CD4-positive, alpha-beta T cell treated with Interferon alpha-2 for 1 hour (primary cell): ENCODE results near the gene RHOC.

Source experiments
- DNase-seq, 2 donors: peaks; one replicate each; pipeline ENCODE4 v3.0.0-alpha.2; 2020 to 2022

RHOC gene

DNA sequence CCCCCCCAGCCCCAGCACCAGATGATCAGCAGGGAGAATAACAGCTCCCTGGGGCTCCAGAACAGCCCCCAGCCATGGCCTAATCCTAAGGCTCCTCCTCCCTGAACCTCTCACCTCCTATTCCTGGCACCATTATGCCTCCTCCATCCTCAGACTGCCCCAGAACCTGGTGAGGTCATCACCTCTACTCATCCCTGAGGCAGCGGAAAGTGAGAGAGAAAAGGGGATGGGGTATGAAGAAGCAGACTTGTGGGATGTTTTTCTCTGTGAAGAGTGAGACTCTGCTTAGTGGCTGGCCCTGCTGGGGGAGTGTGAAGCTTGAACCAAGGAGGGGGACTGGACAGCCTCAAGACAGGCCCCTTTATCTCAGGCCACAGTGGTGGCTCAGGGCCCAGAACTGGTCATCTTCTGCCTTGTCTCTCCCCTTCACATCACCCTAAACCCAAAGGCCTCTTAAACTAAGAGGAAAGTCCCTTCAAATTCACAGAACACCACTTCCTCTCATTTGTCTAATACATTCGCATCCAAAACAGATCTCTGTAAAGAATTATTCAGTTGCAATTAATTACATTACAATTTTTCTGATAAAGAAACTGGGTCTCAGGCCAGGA is 10.4 kb upstream of the RHOC start:
- no peak for DNase-seq

DNA sequence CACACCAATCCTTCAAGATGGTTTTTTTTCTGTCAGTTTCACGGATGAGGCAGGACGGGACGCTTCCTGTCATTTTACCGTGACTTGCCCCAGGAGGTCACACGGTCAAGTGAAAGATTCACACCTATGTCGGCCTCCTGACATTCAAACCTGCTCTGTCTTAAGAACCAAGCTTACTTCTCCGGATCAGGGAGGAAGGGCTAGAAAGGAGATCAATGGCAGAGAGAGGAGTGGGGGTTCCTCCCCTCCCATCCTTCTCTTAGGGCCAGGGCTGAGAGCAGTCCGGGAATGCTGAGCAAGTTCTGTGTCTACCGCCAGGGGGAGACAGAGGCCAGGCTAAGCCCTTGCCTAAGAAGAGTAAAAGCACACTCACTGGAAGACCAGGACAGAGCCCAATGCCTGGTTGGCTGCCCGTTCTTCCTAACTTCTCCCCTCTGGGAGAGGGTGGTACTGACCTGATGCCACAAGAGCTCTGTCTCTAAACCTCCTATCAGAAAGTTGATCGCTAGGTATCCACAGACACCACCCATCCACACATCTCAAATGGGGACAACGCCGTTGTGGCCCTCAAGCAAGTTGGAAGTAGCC is 9.3 kb upstream of the RHOC start:
- DNase-seq: peak; percentile 77 to 85

DNA sequence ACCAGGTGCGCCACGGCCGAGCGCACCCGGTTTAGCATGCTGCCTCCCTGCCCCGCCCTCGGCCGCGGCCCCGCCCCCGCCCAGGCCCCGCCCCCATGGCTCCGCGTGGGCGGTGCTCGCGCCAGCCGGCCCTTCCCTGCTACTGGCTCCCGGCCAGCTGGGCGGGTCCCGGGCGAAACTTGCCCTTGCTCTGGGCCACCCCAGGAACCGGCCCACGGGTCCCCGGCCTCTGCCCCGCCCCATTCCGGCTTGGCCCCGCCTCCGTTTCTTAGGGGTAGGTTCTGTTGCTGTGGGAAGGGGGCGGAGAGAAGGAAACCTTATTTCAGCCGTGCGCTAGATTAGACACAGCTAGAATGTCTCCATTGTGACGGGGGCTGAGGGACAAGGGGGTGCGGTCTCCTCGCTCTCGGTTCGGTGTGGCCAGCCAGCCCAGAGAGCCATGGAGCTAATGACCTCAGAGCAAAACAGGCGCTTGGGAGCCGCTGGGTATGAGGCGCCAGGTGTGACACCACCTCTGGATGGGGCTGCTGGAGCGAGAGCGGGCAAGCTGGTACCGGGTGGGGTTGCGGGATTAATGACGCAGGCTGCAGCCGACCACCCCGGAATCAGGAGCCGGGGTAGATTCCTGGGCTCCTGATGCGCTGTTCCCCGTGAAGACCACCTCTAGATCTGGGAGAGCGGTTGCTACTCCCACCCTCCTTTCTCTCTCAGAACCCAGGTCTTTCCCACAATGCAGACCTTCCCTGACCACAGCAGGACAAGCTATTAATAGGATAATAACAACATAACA is 8.5 kb upstream of the RHOC start, which contains the start of gene PPM1J:
Gene PPM1J, minus strand, starts transcription at position 69 of the 790 bp plus-strand sequence. Its CDS starts 31 bp downstream, at position 38.
- peak; percentile 98 to 99 for DNase-seq

DNA sequence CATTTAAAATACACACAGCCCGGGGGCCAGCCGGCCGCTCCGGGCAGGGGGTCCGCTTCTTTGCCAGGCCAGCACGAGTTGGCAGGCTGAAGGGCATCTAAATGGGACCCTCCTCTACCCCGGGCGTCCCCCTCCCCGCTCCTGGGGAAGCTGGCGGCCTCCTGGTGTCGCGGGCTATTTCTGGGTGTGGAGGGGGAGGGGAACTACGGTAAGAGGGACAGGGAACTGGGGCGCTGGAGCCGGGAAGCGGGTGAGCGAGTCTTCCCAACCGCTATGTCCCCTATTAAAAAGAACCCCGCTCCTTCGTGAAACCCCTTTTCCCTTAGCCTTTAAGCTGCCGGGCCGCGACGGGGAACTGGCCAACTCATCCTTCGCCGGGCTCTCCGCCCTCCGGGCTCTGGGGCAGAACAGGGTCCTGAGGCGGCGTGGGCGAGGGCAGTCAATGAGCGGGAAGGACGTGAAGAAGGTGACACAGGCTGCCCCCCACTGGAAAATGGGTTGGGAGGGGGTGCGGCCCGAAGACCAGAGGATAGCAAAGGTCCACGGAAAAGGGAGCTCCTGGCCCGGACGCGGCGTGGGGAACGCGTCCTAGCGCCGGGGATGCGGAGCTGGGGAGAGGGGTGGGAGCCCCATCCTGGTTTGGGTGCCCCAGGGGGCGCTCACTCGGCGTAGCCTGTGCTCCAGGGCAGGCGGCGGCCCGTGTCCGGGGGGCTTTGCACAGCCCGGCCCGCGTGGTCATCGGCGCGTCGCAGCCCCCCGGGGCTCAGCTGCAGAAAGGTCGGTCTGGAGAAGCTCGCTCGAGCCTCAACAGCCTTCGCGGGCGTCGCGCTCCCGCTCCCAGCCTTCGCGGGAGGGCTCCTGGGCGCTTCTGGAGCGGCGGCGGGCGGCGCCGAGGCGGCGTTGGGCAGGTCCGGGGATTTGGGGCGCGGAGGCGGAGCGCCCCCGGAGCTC is 7.7 kb upstream of the RHOC start:
- DNase-seq: no peak

DNA sequence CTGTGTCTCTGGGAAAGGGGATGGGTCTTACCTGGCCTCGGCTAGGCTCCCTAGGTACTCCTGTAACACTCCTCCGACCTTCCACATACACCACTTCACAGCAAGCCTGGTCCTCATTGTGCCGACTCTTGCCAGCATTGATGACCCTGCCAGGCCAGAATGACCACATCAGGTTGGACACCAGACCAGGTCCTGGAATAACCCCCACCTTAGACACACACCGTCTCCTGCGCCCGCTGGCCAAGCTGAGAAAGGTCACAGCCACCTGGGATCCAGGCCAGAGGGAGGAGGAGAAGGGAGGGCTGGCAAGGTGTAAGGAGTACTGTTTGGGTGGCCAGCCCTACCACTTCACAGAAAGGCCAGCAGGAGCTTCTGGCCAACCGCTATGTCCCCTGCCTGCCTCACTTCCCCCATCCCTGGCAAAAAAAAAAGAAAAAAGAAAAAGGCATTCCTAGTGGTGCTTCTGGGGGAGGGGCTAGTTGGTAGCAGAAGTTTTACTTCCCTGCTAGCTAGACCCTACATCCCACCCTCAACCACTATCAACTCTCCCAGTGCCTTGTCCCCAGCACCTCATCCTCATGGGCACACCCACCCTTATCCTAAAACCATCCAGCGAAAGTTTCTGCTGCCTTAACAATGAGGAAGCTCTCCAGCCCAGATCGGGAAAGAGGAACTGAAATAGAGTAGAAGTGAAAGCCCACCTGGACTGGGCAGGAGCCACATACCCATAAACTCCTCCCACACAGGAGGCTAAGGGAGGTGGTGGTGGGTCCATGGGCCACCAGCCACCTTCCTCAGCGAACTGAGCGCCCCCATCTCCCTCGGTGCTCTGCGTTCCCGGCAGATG is 6.8 kb upstream of the RHOC start:
- DNase-seq: peak in 1 of 2 donors; percentile 45

DNA sequence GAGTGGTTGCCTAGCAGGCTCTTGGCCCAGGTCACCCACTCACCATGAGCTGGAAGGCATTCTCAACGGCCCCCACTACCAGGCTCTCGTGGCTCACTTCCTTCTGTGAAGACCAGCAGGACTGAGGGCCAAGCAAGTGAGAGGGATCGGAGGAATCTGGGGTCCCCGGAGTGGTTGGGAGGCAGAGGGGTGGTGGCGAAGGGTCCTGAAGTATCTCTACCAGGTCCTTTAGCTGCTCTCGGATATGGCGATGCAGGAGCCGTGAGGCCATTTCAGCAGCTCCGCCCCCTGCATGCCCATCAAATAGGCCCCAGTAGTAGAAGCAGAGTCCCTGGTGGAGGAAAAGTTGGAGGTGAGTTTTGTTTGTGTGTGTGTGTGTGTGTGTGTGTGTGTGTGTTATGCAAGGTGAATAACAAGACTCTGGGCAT is 5.8 kb upstream of the RHOC start:
- no peak for DNase-seq

DNA sequence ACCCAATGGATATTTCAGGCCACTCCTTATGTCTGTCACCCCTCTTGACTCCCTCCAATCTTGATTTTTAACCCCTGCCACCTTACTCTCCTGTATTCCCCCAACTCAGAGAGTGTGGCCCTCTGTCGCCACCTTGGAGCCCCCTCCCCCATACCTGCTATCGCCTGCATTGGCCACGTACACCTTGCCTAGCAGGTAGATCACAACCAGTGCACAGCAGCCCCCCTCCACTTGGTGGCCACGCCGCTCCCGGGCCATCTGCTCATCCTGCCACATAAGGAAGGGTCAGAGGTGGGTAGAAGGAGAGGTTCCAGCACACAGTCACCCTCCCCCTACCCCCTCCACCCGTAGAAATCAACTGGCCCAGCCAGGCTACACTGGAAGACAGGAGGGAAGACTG is 5.3 kb upstream of the RHOC start:
- DNase-seq: no peak

DNA sequence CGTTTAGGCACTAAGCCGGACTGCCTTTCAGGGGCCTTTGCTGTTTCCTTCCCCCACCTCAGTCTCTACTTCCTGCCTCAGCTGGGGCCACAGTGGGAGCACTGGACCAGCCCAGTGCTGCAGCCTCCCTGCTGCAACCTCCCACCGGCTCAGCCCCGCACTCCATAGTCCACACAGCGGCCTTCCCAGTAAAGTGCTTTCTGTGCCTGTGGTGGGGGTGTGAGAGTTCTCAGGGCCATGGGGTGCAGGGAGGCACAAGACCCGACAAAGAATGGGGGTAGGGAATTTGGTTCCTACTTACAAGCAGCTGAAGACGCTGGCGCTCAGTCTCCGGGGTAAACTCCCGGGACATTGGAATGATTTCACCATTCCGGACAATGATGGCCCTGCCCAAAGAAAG is 4.7 kb upstream of the RHOC start:
- DNase-seq: no peak

DNA sequence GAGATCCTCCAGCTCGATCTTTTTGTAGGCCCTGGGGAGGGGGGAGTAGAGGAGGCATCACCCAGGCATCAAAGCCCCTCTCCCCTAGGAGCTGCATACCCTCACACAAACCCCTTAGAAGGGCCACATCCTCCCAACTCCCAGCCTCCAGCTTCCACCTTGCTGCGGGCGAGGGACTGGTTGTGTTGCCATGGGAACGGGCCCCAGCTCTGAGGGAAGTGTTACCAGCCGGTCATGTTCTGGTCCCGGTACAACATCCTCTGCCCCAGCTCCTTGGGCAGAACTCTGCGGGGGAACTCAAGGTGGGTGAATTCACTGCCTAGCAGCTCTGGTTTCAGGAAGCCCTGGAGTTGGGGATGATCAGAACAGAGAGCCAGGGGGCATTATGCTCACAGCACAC is 4.1 kb upstream of the RHOC start:
- DNase-seq: no peak

DNA sequence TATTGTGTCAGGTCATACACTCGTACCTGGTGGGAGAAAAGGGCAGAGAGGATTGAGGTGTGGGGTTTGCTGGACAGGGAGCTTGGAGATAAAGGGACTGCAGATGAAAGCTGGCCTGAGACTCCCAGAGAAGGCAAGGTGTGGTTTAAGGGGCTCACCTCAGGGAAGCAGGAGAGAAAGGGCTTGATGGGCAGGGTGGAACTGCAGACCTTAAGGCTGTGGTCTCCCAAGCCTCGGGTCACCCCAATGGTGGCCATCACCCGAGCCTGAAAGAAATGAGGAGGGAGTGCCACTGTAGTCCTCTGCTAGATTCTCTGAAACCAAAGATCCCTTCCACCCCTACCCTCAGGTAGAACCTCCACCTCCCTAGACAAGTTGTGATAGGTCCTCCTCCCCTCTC is 3.7 kb upstream of the RHOC start:
- DNase-seq: no peak

DNA sequence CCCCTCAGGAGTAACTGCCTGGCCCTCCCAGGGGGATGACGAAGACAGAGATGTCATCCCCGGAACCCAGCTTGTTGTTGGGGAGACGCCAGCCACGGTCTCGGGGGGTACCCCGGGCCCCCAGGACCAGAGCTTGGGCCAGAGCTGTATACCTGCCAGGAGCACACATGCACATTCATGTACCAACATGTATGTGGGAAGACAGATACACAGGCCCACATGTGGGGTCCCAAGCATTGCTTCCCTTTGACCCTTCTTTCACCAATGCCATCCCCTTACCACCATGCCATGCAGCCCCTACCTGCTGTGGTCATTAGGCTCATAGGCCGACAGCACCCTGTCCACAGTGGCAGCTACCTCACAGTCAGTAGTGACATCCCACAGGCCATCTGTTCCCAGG is 3.2 kb upstream of the RHOC start:
- DNase-seq: no peak

DNA sequence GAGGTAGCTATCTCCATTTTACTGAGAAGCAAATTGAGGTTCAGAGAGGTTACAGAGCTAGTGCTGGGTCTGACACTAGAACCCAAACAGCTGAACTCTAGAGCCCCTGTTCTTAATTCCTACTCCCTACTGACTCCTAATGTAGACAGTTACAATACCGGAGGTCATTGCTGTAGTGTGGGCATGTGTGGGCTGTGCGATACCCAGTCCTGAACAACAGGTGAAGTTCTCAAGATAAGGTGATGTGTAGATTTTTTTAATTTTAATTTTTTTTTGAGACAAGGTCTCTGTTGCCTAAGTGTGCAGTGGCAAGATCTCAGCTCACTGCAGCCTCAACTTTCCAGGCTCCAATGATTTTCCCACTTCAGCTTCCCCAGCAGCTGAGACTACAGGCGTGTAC is 1.6 kb upstream of the RHOC start:
- no peak for DNase-seq

DNA sequence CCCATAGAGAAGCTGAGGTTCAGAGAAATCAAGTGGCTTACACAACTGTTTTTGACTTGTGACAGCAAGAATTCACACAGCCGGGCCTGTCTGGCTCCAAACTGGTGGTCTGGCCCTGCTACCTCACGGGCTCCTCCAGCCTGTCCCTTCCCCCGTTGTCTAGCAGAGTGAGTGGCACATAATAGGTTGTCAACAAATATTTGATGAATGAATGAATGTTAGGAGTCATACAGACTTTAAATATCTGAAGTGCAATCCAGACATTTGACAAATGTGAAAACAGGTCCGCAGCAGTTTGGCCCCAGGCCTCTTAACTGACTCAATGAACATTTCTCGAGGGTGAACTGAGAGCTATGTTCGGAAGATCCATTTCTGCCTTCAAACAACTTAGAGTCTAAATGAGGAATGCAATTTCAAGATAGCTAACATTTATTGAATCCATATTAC is 1.1 kb upstream of the RHOC start:
- no peak for DNase-seq

DNA sequence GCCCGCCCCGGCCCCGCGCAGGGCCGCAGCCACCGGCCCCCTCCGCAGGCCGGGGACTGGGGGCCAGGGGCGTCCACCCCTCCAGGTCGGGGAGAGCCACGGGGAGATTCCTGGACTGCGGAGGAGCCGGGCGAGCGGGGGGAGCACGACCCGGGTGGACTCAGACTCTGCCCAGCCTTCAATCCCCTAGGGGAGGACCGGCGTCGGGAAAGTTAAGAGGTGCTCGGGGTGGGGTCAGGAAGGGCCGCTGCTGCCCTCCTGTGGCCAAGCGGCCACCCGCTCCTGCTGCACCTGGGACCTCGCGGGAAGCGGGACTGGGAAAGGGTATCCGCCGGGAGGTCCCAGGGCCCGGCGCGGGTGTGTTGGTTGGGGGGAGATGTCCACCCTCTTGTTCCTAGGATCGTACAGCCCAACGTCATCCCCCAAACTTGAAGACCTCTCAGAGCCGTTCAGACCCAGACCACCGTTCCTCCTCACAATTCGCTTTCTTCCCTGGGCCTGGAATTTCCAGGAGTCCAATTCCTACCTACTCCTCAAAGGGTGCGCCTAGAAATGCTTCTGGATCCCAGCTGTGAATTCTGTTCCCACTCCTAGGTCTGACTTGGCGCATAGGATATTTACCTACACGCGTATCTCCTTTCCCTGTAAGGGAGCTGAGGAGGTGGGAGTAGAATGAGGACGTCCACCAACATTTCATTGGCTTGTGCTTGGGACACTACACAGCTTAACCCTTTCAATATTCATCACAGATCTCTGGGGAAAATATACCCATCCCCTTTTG is 484 bp upstream of the RHOC start:
- peak; percentile 70 to 72 for DNase-seq

DNA sequence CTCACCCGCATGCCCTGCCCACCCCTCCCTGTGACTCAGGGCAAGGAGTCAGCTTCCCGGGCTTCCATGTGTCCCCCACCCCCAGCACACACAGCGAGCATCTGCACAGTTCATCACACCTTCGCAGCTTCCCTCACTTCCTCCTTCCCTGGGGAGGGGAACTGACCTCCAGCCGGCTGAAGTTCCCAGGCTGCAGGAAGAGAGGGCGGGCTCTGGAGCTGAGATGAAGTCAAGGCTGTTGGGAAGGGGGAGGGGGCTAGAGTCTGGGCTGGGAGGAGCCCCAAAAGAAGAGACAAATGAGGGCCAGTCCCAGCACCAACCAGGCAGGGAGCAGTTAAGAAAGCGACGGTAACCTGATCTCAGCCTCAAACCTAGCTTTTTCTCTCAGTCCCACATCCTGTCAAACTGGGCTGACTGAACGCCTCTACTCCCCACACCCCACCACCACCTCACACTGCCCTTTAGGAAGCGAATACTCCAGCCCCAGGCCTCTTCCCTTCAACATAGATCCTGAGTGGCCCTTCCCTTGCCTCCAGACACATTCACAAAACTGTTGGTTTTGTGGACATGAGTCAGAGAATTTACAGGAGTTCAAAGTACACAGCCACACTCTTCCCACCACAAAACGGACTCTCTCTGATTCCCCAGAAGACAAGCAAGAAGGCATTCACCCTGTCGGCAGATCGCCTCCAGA is 1.8 kb downstream of the RHOC start:
- DNase-seq: peak; percentile 53 to 67

DNA sequence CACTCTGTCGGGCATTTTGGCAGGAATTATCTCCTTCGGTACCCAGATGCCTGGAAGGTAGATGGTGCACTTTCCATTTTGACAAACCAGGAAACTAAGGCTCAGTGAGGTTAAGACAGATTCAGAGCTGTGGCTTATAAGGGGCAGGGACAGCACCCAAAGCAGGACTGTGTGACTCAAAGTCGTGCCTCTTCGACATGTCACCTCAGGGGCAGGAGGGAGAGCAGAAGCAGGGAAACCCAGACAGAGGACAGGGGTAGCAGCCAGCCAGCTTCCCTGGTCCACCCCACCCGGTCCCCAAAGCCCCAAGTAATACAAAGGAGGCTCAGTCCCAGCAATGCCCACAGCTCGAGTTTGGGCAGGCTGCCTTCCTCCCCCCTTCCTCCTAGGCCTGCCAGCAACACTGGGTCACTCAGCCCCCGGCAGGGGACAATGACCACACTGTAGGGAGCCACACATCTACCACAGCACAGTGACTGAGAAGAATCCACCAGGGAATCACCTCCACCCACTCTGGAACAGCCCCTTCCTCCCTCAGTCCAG is 2.5 kb downstream of the RHOC start:
- no peak for DNase-seq

DNA sequence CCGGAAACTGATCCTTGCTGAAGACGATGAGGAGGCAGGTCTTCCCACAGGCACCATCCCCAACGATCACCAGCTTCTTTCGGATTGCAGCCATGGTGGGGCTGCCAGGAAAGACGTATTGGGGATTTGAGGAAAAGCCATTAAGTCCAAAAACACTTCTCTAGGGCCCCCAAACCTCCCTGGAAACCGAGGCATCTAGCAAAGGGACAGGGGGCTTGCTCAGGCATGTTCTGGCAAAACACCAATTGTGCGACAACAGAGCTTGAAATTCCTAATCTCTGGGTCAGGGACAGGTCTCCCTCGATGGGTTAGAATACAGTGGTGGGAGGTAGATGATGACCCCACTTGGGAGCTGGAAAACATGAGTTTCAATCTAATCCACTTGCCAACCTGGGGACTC is 3.2 kb downstream of the RHOC start:
- DNase-seq: no peak

DNA sequence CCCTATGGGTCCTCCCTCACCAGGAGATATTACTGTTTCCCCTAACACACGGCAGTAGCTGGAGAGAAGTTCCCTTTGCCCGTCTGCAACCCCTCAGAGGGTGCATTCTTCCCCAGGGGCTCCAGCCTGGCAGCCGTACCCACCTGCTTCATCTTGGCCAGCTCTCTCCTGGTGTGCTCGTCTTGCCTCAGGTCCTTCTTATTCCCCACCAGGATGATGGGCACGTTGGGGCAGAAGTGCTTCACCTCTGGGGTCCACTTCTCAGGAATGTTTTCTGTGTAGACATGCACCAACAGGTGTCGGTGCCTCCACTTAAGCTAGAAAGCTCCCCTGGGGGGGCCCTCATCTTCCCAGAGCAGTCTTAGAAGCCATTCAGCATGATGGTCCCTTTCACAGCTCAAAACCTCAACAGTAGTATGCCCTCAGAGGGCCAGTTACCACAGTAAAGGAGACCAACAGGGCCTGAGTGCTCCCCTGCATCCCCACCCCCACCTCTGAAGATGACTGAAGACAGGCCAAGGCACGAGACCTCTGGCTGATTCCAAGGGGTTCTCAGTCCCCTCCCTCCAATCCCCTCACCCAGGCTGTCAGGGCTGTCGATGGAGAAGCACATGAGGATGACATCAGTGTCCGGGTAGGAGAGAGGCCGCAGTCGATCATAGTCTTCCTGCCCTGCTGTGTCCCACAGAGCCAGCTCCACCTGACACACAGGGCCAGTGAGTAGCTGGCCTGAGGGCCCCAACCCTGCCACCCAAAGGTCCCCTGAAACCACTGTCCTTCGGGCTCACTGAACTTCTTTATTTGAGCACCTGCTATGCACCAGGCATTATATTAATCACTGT is 4.3 kb downstream of the RHOC start:
- DNase-seq: no peak

DNA sequence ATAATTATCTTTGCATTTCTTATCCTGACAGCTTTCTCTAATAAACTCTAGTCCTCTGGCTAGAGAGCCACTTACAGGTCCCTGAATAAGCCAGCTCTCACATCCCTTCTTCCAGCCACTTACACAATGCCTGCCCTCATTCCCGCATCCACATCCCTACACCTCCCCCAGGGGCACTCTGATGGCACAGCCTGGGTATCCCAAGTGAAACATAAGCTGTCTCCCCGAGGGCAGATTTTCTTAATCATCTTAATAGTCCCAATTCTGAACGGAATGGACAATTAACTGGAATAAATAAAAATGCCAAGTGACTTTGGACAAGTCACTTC is 4.9 kb downstream of the RHOC start:
- DNase-seq: no peak
